ENCODE data around the gene NOX5.

NOX5 gene

DNA sequence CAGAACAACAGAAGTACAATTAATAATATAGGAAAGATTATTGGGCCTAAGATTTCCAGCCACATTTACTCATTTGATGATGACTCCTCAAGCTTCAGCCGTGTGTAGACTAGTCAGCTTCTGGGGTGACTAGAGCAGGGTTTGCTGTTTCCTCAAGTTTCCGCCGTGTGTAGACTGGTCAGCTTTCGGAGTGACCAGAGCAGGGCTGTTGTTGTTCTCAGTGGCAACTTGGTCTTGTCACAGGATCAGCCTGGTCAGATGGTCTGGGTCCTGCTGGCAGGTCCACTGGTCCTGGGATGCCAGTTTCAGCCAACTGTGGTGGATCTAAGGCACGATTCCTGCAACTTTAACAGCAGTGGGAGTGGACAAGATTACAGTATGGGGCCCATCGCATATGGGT, 21.8 kb upstream of the NOX5 start:
- no peak for DNase-seq

DNA sequence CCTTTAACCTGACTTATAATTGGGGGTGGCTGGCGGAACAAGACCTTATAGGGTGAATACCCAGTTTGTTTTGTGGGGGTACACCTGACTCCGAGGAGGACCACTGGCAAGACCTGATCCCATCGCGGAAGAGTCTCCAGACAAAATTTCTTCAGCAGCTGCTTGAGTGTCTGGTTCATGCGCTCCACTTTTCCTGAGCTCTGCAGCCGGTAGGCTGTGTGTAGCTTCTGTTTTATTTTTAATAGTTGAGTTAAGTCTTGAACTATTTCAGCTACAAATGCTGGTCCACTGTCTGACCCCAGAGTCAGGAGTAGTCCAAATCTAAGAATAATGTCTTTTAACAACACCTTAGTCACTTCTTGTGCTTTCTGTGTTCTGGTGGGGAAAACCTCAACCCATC, 21.2 kb upstream of the NOX5 start:
- no peak for DNase-seq

DNA sequence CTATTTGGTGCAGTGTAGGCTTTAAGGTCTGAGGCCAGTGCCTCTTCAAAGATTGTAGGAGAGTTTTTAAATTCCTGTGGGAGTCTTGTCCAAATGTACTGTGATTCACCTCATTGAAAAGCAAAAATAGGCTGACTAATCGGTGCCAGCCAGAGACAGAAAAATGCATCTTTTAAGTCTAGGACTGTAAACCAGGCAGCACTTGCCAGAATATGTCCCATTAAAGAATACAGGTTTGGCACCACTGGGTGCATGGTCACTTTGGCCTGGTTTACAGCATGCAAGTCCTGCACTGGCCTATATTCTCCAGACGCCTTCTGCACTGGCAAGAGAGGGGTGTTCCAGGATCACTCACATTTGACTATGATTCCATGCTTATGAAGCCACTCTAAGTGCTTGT, 20.3 kb upstream of the NOX5 start:
- no peak for DNase-seq

DNA sequence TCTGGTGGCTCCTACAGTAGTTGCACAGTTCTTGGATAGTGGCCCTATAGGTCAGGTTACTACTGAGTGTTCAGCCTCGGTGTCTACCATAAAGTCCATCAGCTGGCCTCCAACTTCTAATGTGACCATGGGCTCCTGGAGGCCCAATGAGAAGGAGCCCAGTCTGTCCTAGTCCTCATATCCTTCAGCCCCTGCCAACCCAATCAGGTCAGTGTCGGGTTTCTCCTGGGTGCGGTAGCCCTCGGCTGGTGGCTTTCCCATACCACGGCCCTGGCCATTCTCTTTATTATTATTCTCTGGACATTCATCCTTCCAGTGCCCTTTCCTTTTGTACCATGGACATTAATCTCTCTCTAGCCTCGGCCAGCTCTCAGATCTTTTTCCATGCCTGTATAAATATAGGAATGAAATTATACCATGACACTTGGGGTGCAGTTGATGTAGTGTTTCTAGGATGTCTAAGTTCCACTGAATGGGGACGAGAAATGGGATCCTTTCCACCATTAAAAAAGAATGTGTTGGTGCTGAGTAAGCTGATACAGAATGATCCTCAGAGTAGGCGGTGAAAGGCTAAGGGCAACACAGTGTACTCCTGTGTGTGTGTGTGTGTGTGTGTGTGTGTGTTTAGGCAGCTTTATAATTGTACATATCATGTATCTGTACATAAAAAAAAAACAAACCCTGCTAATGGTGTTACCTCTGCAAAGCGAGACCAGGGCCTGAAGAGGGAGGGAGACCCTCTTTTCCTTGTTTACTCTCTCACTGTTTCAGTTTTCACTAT, 19.3 kb upstream of the NOX5 start:
- DNase-seq, result no peak

DNA sequence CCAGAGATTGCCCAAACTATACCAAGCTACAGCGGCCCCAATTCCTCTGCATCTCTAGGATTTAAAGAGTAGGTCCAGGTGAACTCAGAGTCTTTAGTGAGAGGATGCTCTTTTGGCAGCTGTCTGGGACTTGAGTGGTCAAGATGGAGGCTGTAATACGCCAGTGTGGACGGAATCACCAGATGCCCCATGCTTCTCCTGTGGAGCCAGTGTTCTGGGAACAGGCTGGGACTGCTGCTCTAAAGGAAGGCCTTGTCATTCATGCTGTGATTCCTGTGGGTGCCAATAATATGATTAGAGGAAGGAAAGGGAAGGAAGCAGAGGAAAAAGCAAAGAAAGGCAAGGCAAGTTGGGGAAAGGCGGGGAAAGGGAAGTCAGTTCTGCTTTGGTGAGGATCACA, 17.4 kb upstream of the NOX5 start:
- DNase-seq, result no peak

DNA sequence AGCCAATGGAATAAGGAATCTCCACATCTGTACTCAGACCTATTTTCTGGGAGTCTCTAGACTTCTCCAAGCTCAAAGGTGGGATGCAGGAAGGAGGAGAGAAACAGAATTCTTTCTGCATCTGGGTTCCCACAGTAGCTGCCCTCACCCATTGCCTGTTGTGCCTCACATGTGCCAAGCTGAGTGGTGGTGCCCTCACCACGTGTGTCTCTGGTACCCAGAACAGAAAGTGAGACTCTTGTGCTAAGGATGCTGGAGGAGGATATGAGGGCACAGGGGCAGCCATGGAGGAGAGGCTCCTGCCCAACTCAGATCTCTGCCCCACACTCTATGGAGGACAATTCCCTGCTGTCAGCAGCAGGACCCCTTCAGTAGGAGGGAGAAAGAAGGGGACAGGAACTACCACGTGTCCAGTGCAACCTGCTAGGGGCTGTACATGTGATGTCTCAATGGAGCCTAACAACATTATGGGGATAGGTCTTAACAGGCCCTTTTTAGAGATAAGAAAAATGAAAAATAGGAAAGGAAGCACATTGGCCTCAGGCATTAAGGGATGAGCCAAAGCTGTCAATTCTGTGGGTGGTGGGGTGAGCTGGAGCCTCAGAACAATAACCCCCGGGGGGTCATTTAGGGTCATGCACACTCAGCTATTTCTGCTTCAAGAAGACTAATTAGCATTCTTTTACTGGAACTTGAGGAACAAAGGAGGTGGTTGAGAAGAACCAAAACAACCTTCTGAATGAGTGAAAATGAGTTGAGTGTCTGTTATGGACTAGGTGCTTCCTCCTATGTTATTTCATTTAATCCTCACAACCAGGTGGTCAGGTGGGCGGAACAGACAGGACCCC, 16.3 kb upstream of the NOX5 start:
- no peak for DNase-seq

DNA sequence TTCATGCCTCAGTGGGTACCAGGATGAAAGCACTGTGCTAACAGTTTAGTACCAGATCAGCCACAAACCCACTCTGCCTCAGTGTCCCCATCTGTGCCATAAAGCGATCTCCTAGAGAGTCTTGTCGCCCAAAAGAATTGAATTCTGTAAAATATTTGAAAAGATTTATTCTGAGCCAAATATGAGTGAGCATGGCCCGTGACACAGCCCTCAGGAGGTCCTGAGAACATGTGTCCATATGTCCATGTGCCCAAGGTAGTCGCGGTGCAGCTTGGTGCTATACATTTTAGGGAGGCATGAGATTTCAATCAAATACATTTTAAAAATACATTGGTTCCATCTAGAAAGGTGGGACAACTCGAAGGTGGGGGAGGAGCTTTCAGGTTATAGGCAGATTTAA, 15.4 kb upstream of the NOX5 start:
- DNase-seq, result no peak

DNA sequence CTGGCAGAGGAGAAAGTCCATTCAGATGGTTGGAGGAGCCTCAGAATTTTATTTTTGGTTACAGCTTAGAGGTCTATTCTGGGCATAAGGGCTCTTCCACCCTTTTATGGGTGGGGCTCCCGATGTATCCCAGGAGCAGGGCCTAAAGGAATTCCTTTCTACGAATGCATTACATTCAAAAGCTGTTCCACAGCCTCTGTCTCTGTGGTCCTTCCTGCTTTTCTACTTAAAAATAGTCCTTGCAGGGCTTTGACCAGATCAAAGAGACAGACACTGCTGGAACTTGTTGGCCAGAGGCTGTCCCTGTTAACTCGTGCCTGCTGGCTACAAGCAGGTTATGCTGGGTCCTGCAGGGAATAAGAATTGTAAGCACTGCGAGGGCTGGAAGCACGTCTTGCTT, 14.4 kb upstream of the NOX5 start:
- DNase-seq, result no peak

DNA sequence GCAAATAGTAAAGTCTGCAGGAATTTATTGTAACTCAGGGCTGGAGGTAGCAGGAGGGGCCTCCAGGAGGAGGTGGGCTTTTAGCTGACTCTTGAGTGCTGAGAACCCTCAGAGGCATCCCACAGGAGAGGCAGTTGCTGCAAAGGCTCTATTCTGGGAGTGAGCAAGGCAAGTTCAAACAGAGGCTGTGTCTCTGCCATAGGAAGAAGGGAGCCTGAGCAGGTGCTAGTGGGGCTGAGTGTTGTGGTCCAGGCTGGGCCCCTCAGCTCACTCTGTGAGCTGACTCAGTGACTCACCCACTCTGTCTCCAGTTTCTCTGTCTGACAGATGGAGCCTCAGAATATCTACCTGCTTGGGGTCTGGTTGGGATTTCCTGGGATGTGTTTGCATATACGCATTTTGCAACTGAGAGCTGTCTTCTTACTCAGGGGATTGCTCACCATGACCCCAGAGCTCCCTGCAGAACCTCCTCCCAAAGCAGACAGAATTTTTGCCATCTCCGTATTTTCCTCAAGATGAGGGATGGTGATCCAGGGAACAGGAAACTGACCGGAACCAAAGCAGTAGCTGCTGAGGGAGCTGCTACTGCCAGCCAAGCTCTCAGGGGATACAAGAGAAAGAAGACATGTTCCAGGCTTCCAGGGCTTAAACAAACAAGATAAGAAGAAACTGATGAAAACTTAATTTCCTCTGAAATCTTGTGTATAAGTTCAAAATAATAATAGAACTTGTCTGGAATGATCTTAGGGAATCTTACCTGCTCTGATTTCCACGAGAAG, 13.6 kb upstream of the NOX5 start:
- DNase-seq, result no peak

DNA sequence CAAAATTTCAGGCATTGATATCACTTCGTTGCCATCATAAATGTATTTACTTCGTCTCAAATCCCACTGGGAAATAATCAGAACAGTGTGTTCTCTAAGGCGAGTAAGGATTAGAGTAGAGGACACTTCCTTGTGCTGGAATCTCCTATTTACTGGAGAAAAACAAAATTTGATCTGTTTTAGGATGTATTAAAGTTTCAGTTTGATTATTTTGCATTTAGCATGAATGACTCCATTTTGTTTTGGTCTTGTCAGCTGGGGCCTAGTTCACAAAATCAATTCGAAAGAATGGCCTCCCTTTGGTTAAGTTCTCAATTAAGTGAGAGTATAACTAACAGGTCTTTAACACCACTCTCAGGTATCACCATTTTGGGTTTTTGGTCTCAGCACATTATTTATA, 11.7 kb upstream of the NOX5 start:
- no peak for DNase-seq

DNA sequence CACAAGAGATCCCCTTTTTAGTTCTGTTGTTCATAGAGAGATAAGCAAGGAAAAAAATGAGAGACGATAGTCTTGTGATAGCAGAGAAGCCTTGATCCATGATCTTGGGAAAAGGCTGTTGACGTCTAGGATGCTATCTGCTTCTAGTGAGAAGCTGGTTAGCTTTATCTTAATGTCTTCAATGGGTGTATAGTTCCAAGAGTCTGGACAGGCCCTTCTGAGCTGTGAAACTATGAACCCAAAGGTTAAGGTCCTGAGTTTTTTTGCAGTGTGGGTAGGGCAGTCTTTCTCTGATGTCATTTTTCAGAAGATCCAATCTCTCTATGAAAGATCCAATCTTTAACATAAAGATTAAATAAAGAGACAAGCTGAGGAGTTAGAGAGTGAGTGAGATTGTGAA, 10.5 kb upstream of the NOX5 start:
- no peak for DNase-seq

DNA sequence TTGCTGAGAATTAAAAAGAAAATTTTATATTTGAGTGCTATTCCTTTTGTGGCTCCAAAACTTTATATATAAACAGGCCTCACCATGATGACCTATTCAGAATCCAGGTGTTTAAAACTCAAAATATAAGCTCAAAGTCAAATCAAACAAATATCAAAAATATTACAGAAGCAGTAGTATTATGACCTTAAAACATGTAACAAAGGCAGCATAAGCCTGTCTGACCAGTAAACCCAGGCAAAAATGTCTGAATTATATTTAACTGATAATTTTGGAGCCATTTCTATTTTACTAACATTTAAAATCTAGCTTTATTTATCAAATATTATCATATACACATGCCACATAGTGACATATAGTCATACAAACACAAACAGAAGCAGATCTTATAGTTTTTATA, 6.4 kb upstream of the NOX5 start:
- DNase-seq, result no peak

DNA sequence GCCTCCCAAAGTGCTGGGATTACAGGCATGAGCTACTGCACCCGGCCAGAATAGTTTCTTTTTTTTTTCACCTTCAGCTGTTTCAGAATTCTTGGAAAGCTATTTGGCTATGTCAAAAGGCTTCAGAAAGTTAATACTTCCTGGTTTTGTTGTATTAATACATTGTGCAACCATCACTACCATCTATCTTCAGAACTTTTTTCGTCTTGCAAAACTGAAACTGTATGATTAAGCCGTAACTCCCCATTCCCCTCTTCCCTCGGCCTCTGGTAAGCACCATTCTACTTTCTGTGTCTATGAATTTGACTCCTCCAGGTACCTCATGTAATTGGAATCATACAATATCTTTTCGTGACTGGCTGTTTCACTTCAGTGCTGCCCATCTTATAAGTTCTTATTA, 5.2 kb upstream of the NOX5 start:
- DNase-seq, result no peak

DNA sequence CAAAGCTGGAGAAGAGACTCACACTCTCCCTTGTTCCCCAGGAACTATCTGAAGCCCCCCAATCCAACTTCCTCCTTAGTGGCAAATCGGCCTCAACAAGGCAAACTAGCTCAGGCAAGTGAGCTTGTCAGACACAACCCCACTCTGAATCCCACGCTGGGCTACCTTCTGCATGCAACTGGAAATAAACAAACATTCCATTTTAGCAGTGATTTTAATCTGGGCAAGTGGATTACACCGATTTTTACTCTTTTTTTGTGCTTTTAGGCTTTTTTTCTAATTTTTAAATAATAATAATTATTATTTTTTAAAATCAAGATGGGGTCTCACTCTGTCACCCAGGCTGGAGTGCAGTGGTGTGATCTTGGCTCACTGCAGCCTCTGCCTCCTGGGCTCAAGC, 2.9 kb upstream of the NOX5 start:
- no peak for DNase-seq

DNA sequence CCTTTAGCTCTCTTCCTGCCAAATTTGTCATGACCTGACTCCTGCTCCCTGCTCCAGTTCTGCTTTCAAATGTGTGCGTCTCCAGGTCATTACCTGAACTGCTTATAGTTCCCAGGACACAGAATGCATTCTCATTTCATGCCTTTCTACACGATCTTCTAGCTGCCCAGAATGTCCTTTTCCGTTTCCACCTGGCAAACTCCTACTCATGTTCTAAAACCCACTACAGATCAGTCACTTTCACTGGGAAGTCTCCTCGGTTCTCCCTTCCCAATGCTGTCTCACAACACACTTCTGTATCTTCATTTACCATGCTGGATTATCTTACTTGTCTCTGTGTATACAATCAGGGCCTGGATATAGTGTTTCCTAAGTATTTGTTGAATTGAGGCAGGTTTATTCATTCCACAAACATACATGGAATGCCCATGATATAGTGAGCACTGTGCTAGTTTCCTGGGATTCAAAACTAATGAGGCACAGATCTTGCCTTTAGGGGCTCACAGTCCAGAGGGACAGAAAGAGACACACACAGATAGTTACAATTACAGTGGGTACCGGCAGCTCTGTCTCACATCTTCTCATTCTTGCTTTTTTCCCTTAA, 1.6 kb upstream of the NOX5 start:
- DNase-seq, result no peak

DNA sequence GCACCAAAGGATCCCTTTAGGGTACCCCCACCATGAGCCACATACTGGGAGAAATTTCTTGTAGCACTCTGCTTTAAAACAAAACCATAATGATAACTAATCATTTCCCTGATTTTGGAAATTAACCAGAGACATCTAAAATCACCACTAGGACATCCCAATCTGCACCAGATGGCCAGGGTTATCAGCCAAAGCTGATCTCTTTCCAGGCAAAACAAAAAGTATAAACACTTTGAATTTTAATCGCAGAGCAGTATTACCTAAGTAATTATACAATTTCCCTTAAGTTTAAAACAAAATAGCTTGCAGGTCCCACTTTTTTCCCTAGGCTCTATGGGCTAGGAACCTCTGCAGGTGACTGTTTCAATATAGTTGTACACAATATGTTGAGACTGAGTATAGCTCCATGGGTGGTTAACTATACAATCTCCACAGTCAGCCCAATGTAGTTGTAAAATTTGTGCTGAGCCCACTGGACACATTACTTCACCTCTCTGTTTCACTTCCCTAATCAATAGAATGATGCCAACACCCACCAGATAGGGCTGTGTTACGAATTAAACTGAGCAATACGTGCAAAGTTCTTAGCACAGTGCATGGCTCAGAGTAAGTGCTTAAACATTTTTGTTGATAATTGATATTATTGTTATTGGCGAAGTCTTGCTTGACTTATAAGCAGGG, 629 bp upstream of the NOX5 start:
- no peak for DNase-seq

DNA sequence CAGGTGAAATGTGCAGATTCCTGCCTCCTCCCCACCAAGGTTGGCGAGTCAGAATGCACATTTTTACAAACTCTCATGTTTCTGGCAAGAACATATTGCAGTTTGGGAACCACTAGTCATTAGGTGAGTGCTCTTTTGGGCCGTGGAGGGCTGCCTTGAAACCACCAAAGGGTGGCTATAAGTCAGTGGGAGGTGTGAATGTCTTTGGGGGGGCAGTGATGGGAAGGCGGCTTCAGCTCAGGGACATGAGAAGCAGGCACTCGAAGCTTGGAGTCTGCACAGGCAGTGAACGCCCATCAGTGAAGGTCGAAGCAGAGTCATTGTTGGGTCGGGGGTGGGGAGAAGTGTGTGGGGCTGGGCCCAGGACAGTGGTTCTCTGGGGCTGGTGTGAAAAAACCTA, 1.1 kb downstream of the NOX5 start:
- no peak for DNase-seq

DNA sequence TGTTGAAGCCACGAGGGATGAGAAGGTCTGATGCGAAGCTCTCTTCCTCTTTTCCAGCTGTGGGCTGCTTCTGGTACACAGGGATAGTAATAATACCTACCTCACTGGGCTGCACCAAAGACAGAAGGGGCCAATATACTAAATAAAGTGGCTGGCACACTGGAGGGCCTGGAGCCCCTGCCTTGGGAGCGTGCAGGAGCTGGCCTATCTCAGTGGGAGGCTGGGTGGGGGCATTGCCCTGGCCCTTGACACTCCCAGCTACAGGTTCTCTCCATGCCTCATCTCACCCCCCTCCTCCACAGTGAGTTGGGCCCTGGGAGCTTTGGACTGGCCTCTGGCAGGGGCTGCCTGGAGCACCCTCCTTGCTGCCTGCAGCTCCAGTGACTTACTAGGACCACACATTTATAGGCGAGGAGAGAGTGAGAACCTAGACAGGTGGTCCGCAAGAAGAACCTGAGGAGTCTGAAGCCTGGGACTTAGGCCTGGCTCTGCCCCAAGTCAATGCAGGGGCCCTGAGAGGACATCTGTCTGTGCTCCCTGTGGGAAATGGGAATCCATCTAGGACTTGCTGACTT, 1.6 kb downstream of the NOX5 start:
- DNase-seq, result no peak

DNA sequence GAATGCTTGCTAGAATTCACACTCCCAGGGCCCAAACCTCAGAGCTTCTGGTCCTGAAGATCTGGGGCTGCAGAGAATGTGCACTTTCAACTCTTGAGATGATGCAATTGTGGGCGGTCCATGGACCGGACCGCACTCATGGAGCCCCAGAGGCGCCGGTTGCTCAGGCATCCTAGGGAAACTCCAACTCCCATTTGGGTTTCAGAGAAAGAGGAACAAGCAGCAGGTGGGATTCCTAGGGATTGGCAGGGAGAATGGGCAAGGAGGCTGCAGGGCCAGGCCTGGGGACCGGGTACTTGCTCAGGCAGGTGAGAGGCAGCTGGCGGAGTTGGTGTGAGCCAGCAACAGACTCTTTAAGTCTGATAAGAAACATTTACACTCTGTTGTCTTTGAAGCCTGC, 3.5 kb downstream of the NOX5 start:
- DNase-seq, result no peak

DNA sequence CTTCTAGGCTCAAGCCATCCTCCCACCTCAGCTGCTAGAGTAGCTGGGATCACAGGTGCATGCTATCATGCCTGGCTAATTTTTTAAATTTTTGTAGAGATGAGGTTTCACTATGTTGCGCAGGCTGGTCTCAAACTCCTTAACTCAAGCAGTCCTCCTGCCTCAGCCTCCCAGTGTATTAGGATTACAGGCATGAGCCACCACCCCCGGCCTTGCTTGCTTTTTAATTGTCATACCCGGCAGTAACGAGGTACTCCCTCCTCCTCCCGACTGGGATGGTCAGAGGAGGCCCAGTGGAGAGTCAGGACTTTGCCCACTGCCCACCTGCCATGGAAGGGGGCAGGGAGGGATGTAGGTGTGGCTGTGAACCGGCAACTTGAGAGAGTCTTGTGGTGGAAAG, 4.5 kb downstream of the NOX5 start:
- DNase-seq, result no peak

DNA sequence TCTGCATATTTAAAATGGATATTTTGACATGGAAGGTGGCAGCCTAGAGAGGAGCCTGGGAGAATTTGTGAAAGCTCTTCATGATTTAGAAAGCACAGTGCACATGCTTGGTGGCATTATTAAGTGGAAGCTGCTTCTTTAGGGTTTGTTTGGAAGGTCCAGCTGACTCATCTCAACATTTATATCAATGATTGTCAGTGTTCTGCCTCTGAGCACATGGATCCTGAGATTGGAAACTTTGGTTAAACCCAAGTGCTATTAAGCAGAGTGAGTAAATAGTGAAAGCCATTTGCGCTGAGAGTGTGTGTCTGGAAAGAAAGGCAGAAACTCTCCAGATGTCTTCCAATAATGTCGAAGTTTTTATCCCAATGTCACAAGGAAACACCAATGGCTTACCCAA, 7.4 kb downstream of the NOX5 start:
- no peak for DNase-seq

DNA sequence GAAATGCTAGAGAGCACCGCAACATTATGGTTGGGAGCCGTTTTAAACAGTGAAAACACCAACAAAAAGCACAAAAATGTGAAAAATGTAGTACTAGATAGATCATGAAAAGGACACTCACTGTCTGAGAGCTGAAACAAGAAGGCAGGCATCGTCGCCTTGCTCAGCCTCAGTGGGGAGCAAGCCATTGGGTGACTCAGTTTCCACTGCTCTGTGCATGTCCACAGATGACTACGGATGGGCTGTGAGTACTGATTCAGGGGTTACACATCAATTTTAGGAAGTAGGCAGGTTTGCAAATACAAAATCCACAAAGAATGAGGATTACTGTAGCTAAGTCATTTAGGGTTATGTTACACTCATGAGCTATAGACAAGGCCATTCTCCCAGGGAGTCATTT, 10.8 kb downstream of the NOX5 start:
- DNase-seq, result no peak

Data from activated CD4-positive, alpha-beta T cell treated with anti-CD3 and anti-CD28 coated beads for 4 hours (primary cell).